Muscle of leg (tissue), 11 donors: Measurements from ENCODE around the gene ZMYND12. TPM values are rescaled to one million over a fixed set of nuclear protein-coding genes. Genes with fewer than 3 reads are reported as not detected.
A peak's percentile ranks its signal among the peaks of the same experiment; 100 is the strongest.

Experiments used
- DNase-seq: peaks from one replicate; pipeline ENCODE4 v3.0.0; 2013
- H3K27ac ChIP-seq: one replicate; pipeline ENCODE4 v1.5.1; 2013; ENCODE audit warnings: mild to moderate bottlenecking, low read length, control low read depth
- H3K27me3 ChIP-seq: one replicate; pipeline ENCODE4 v1.6.1; 2013; ENCODE audit warnings: low read length; ENCODE audit not compliant: control insufficient read depth, insufficient read depth
- H3K36me3 ChIP-seq: one replicate; pipeline ENCODE4 v1.6.1; 2013; ENCODE audit warnings: low read length; ENCODE audit not compliant: control insufficient read depth, insufficient read depth
- H3K4me1 ChIP-seq: one replicate; pipeline ENCODE4 v1.6.1; 2013; ENCODE audit warnings: low read length; ENCODE audit not compliant: control insufficient read depth, insufficient read depth
- H3K4me3 ChIP-seq: one replicate; pipeline ENCODE4 v1.5.1; 2013; ENCODE audit warnings: low read length, control low read depth
- H3K9me3 ChIP-seq: replicated peaks from 2 replicates; pipeline ENCODE4 v1.6.1; 2013; ENCODE audit warnings: low read depth, low read length; ENCODE audit not compliant: control insufficient read depth
- WGBS: methylation state at CpG from one replicate; pipeline ENCODE4 v1.1.5; 2013; ENCODE audit warnings: missing lambda C conversion rate; ENCODE audit not compliant: insufficient coverage; 5-methylcytosine and 5-hydroxymethylcytosine counted together
- polyA plus RNA-seq, 8 donors: library from polyadenylated mRNA; unstranded; fragments of 120-200 nt; gene quantifications; one replicate each; pipeline versions ENCODE4 v1.2.1 to v1.2.3, GENCODE V29; 2013; ENCODE audit warnings: inconsistent platforms in 1 of 8, low replicate concordance in 1 of 8; ENCODE audit not compliant: insufficient read length in 8 of 8, insufficient read depth in 1 of 8
- total RNA-seq: library from RNA; stranded (reverse); fragments of 120-200 nt; gene quantifications from one replicate; pipeline ENCODE4 v1.2.4, GENCODE V29; 2013

The ZMYND12 gene
- total and polyA plus RNA-seq, 9 donors, result 0.56 to 1.6 (median 0.86) TPM

DNA sequence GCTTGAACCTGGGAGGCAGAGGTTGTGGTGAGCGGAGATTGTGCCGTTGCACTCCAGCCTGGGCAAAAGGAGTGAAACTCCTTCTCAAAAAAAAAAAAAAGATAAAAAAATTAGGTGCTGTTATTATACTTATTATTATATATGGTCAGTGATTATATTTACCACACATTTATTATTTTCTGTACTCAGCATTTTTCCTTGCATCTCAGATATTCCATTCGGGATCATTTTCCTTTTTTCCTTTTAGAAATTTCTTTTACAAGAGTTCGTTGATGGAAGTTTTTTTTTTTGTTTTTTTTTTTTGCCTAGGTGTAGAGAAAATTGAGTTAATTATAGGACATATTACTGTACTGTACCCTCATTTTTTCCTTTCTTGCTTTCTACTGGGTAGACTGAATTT lies 20.8 kb upstream of the ZMYND12 start:
- no peak overlapping the region for H3K4me3 ChIP-seq
- no peaks in the 10 kb centered on the region for H3K4me1 ChIP-seq
- no CpG with 5 or more reads among the region's 4 CpGs for WGBS
- no peaks in the 10 kb centered on the region for H3K27me3 ChIP-seq
- no peaks in the 10 kb centered on the region for H3K9me3 ChIP-seq
- no peak for DNase-seq
- H3K36me3 ChIP-seq, result no peaks in the 10 kb centered on the region
- H3K27ac ChIP-seq, result no peak overlapping the region

DNA sequence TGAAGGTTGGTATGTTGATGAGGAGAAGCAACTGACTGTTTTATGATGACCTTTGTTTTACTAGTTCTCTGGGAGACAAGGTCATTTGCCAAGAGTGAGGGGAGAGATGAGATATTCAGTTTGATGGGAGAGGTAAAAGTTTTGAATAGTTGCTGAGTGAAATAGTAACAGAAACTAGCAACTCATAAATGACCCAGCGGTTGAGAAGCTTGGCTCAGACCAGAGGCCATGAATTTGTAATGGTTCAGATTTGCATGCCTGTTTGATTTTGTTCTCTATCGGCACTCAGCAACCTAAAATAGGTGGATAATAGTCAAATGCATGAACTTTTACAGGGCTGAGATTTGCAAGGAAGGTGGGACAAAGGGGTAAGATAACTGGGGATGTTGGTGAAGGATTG lies 13.9 kb upstream of the ZMYND12 start:
- Histone ChIP-seq H3K36me3 (no peaks in the 10 kb centered on the region), H3K9me3 (no peaks in the 10 kb centered on the region), H3K27me3 (no peaks in the 10 kb centered on the region), H3K4me1 (no peaks in the 10 kb centered on the region), H3K27ac (no peak overlapping the region), H3K4me3 (no peak overlapping the region)
- 85% methylated on average over 2 of the region's 2 CpGs for WGBS
- DNase-seq, result no peak

DNA sequence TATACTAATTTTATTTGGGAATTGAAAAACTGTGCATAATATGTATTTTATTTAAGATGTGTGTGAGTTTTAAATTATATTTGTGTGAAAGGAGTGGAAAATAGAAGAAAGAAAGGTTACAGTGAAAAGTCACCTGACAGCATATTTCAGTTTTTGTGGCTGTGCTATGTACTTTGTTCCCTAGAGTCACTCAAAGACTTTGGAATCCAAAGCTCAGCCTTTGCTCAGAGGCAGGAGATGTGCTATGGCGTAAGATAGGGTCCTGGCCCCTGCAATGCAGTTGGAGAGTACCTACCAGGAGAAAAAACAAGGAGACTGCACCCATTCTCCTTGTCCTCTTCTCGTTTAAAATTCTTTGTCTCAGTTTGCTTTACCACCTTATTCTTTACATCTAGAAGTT lies 10.2 kb upstream of the ZMYND12 start:
- DNase-seq, result no peak
- H3K4me3 ChIP-seq, result no peak overlapping the region
- 100% methylated on average over 1 of the region's 2 CpGs for WGBS
- H3K4me1 ChIP-seq, result peaks cover 5% of the 10 kb centered on the region
- H3K36me3 ChIP-seq, result no peaks in the 10 kb centered on the region
- H3K27ac ChIP-seq, result no peak overlapping the region
- H3K9me3 ChIP-seq, result no peaks in the 10 kb centered on the region
- no peaks in the 10 kb centered on the region for H3K27me3 ChIP-seq

DNA sequence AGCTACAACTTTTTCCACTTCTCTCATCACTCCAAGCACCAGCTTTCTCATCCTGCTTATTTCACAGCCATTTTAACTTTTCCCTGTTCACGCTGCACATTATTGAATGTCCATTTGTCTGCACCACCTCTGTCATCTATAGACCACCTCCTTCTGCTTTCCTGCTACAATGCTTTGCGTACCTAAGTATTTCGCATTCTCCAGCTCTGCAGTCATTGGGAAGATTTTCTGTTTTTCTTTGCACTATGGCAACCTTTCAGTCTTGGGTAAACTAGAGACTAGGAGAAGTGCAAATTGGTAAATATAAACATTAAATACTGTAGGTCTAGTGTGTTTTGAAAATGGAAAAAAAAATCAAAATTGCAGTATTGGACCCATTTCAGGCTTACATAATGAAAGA lies 8.1 kb upstream of the ZMYND12 start:
- no peak for DNase-seq
- no peak overlapping the region for H3K27ac ChIP-seq
- H3K27me3 ChIP-seq, result no peaks in the 10 kb centered on the region
- H3K36me3 ChIP-seq, result peaks cover 8% of the 10 kb centered on the region
- WGBS, result 86% methylated on average over 1 of the region's 3 CpGs
- H3K4me3 ChIP-seq, result no peak overlapping the region
- peaks cover 5% of the 10 kb centered on the region for H3K4me1 ChIP-seq
- no peaks in the 10 kb centered on the region for H3K9me3 ChIP-seq

DNA sequence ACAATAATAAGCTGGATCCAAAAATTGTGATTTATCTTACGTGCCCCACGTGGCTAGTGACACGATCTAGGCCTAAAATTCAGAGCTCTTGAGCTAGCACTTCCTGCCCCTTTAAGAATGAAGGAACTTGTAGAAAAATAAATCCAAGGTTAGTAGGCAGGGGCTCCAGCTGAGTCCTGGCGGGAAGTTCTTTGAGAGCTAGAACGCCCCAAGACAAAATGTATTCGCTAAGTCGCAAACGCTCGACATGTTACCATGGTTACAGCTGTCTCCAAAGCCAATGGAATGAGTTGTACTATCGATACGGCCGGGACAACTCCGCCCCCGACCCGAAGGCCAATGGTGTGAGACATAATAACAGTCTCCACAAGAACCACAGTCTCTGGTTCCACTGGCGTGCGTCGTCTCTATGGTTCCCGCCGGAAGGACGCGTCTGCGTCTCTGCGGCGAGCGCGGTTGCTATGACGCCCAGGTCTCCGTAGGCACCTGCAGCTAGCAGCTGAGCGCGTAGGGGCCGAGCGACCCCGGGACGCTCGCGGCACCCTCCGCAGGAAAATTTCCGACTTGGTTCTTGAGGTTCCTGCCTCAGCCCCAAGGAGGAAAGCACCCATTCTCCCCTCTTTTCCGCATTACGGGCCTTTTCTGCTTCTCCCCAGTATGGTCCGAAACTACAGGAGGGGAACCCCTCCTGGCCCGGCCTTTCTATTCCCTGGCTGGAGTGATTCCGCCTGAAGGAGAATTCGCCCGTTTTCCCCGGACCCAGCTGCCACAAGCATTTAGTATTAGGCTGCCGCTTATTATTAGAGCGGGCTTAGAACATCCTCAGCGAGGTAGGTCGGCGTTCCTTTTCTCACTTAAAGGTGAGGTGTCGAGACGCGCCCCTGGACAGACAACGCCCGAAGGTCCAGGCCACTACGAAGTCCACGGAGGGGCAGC lies 7.3 kb upstream of the ZMYND12 start, which contains the start of gene CCDC30:
TSS of gene CCDC30 (plus strand) at position 459 of the 936 bp plus-strand sequence. CDS start 17,266 bp downstream, outside the sequence.
- peak within 1 kb of the TSS; percentile 72 for H3K4me3 ChIP-seq
- peak within 1 kb of the TSS; percentile 63 for H3K27ac ChIP-seq
- peaks cover 5% of the 10 kb centered on the region for H3K4me1 ChIP-seq
- no peaks in the 10 kb centered on the region for H3K9me3 ChIP-seq
- H3K36me3 ChIP-seq, result peaks cover 9% of the 10 kb centered on the region
- 2% methylated on average over 59 of the region's 59 CpGs for WGBS
- H3K27me3 ChIP-seq, result no peaks in the 10 kb centered on the region
- DNase-seq, result peak; percentile 99

DNA sequence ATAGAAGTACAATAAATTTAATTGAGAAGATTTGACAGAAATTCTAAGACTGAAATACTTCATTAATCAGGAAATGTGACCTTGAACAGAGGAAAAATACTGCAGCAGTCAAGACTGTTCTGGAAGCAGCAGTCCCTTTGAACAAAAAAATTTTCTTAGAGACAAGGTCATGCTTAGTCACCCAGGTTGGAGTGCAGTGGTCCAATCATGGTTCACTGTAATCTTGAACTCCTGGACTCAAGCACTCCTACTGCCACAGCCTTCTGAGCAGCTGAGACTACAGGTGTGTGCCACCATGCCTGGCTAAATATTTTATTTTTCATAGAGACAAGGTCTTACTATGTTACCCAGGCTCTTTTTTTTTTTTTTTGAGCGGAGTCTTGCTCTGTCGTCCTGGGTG lies 5.4 kb upstream of the ZMYND12 start:
- H3K27me3 ChIP-seq, result no peaks in the 10 kb centered on the region
- no peak for DNase-seq
- no peak overlapping the region for H3K27ac ChIP-seq
- H3K9me3 ChIP-seq, result no peaks in the 10 kb centered on the region
- no peak overlapping the region for H3K4me3 ChIP-seq
- WGBS, result no CpG with 5 or more reads among the region's 2 CpGs
- peaks cover 12% of the 10 kb centered on the region for H3K4me1 ChIP-seq
- H3K36me3 ChIP-seq, result peaks cover 12% of the 10 kb centered on the region

DNA sequence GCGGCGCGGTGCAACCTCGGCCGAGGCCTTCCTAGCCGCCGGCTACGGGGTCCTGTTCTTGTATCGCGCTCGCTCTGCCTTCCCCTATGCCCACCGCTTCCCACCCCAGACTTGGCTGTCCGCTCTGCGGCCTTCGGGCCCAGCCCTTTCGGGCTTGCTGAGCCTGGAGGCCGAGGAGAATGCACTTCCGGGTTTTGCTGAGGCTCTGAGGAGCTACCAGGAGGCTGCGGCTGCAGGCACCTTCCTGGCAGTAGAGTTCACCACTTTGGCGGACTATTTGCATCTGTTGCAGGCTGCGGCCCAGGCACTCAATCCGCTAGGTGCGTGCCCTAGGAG lies 900 bp upstream of the ZMYND12 start:
- H3K4me3 ChIP-seq, result peak overlapping the region; percentile 64
- 2% methylated on average over 23 of the region's 23 CpGs for WGBS
- no peaks in the 10 kb centered on the region for H3K9me3 ChIP-seq
- H3K4me1 ChIP-seq, result peaks cover 12% of the 10 kb centered on the region
- H3K36me3 ChIP-seq, result peaks cover 12% of the 10 kb centered on the region
- H3K27me3 ChIP-seq, result no peaks in the 10 kb centered on the region
- peak; percentile 65 for DNase-seq
- H3K27ac ChIP-seq, result peak overlapping the region; percentile 97

DNA sequence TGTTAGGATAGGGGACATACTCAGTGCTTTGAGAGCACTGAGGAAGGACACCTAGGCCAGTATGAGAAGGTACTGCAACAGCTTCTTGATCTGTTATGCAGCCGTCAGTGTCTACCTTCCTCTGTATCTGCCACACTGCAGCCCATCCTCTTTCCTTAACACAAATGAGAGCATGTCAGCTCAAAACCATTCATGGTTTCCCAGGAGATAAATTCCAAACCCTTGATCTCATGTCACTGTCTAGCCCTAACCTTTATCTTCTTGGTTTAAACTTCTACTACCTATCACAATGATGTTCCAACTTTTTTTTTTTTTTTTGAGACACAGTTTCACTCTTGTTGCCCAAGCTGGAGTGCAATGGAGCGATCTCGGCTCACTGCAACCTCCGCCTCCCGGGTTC lies 1.4 kb downstream of the ZMYND12 start:
- WGBS, result 94% methylated on average over 4 of the region's 5 CpGs
- Histone ChIP-seq H3K27me3 (no peaks in the 10 kb centered on the region), H3K27ac (no peak overlapping the region), H3K36me3 (peaks cover 8% of the 10 kb centered on the region), H3K4me3 (no peak overlapping the region), H3K4me1 (peaks cover 12% of the 10 kb centered on the region), H3K9me3 (no peaks in the 10 kb centered on the region)
- no peak for DNase-seq

DNA sequence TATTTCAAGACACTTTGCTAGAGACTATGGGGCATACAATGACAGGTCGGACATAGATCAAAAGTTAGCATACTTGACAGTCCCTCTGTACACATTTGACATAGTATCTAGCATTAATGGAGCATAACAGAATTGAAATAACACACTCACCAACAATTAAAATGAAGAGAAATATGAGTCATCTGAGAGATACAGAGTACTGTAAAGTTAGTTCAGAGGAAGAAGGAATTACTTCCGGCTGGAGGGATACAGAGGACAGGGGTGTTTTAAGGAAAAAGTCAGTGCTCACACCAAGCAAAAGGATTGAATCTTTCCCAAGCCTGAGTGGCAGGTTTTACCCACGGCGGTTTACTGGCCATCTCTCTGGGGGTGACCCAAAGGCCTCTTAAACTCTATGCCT lies 2.4 kb downstream of the ZMYND12 start:
- H3K4me1 ChIP-seq, result peaks cover 12% of the 10 kb centered on the region
- no peak overlapping the region for H3K27ac ChIP-seq
- no peaks in the 10 kb centered on the region for H3K9me3 ChIP-seq
- H3K27me3 ChIP-seq, result no peaks in the 10 kb centered on the region
- 40% methylated on average over 1 of the region's 4 CpGs for WGBS
- no peak overlapping the region for H3K4me3 ChIP-seq
- no peak for DNase-seq
- peaks cover 3% of the 10 kb centered on the region for H3K36me3 ChIP-seq

DNA sequence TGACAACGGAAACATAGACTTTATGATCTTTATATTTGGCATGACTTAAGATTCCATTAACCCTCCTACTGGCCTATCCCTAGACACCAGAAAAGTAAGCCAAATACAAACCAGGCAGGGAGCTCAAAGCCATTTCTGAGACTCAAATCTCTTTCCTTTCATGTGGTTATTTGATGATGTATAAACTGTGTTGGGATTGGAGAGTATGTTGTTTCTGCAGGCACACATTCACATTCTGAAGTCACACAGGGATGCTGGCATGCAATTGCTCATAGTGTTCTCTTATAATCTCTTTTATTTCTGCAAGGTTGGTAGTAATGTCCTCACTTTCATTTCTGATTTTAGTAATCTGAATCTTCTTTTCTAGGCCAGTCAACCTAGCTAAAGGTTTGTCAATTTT lies 5.8 kb downstream of the ZMYND12 start:
- Histone ChIP-seq H3K27ac (no peak overlapping the region), H3K36me3 (no peaks in the 10 kb centered on the region), H3K4me1 (no peaks in the 10 kb centered on the region), H3K27me3 (no peaks in the 10 kb centered on the region), H3K9me3 (no peaks in the 10 kb centered on the region), H3K4me3 (no peak overlapping the region)
- no CpG with 5 or more reads among the region's 1 CpG for WGBS
- no peak for DNase-seq
